ENCODE measurements around the gene PTRH2.

The PTRH2 gene

GRCh38 chr17:59695945-59696681 lies 11.1 kb downstream of the PTRH2 start:
- no peak for TF ChIP-seq CTCF (IDR thresholded peaks at IDR 0.05)

- no peak for TF ChIP-seq CTCF (IDR thresholded peaks at IDR 0.05)
Observed at GRCh38 chr17:59694344-59694743, 12.9 kb downstream of the PTRH2 start.

GRCh38 chr17:59693582-59693981 lies 13.6 kb downstream of the PTRH2 start:
- TF ChIP-seq CTCF (IDR thresholded peaks at IDR 0.05) = no peak

GRCh38 chr17:59688496-59688895 lies 18.7 kb downstream of the PTRH2 start:
- no peak for TF ChIP-seq CTCF (IDR thresholded peaks at IDR 0.05)

- TF ChIP-seq CTCF (IDR thresholded peaks at IDR 0.05) = no peak
Observed at GRCh38 chr17:59688008-59688407, 19.2 kb downstream of the PTRH2 start.

GRCh38 chr17:59684967-59685366 lies 22.3 kb downstream of the PTRH2 start:
- TF ChIP-seq CTCF (IDR thresholded peaks at IDR 0.05) = no peak

GRCh38 chr17:59683283-59683682 lies 23.9 kb downstream of the PTRH2 start:
- TF ChIP-seq CTCF (IDR thresholded peaks at IDR 0.05) = no peak

- TF ChIP-seq CTCF (IDR thresholded peaks at IDR 0.05) = no peak
Observed at GRCh38 chr17:59680314-59680713, 26.9 kb downstream of the PTRH2 start.

Measured in LNCAP (cell line).